ENCODE results near the gene VIT.

Gene VIT

GRCh38 chr2:36697424-36698066 is 1.0 kb downstream of the VIT start:
- no peak for TF ChIP-seq CTCF (IDR thresholded peaks at IDR 0.05)

GRCh38 chr2:36698993-36699392 is 2.5 kb downstream of the VIT start:
- TF ChIP-seq CTCF (IDR thresholded peaks at IDR 0.05) = no peak

DNA sequence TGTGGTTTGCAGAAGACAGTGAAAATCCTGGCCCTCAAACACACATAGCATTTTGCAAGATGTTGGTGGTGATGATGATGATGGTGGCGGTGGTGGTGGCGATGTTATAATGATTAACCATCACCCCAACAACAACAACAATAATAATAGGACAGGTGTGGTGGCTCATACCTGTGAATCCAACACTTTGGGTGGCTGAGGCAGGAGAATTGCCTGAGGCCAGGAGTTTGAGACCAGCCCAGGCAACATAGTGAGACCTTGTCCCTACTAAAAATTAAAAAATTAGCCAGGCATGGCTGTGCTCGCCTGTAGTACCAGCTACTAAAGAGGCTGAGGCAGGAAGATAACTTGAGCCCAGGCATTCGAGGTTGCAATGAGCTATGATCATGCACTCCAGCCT is 3.8 kb downstream of the VIT start:
- TF ChIP-seq CTCF (IDR thresholded peaks at IDR 0.05) = no peak

- no peak for TF ChIP-seq CTCF (IDR thresholded peaks at IDR 0.05)
These were observed 4.9 kb downstream of the VIT start for GRCh38 chr2:36701391-36701795.

DNA sequence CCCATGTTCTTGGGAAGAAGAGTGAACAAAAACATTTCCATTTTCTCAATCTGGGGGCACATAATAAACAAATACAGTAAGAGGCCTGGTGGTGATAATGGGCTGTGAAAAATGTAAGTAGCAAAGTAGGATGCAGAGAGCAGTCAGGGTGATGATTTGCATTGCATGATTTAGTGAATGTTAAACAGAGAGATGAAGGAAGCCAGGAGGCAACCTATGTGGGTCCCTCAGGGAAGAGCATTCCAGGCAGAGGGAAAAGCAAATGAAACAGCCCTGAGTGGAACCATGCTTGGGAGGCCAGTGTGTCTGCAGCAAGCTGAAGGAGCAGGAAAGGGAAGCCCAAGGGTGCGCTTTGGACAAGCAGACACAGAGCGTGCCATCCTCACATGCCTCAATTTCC is 5.4 kb downstream of the VIT start:
- TF ChIP-seq CTCF (IDR thresholded peaks at IDR 0.05) = no peak

GRCh38 chr2:36702781-36703180 is 6.3 kb downstream of the VIT start:
- no peak for TF ChIP-seq CTCF (IDR thresholded peaks at IDR 0.05)

- no peak for TF ChIP-seq CTCF (IDR thresholded peaks at IDR 0.05)
These were observed 8.1 kb downstream of the VIT start for GRCh38 chr2:36704475-36705150.
